Activated CD8-positive, alpha-beta T cell treated with anti-CD3 and anti-CD28 coated beads for 36 hours (primary cell): Measurements from ENCODE around the gene LRCOL1. TPM values are rescaled to one million over a fixed set of nuclear protein-coding genes. Genes with fewer than 3 reads are reported as not detected.

Experiments used
- ATAC-seq: fragments of 200-7000 bp; cut with Tn5 transposase; one replicate; pipeline ENCODE4 v1.10.0; 2021; ENCODE audit warnings: mild to moderate bottlenecking, moderate library complexity
- CTCF ChIA-PET: fragments of 350-600 bp; sonication (Branson Sonifier 250); formaldehyde crosslinking; loops from one replicate; lab custom pipeline; 2021; ENCODE audit warnings: antibody characterized with exemption; lab: Charles Lee
- POLR2A ChIA-PET: fragments of 350-600 bp; sonication (Branson Sonifier 250); formaldehyde crosslinking; loops from one replicate; lab custom pipeline; 2021; ENCODE audit warnings: antibody characterized with exemption; lab: Charles Lee
- DNase-seq: peaks from one replicate; pipeline ENCODE4 v3.0.0-alpha.2; 2020
- H3K27ac Mint-ChIP-seq: one replicate; pipeline ENCODE4 v1.8.0; 2021; ENCODE audit warnings: mild to moderate bottlenecking, mixed read lengths
- H3K27me3 Mint-ChIP-seq: one replicate; pipeline ENCODE4 v1.8.0; 2021; ENCODE audit warnings: mixed read lengths
- H3K36me3 Mint-ChIP-seq: one replicate; pipeline ENCODE4 v1.8.0; 2021; ENCODE audit warnings: low read depth, mixed read lengths
- H3K4me1 Mint-ChIP-seq: one replicate; pipeline ENCODE4 v1.8.0; 2021; ENCODE audit warnings: low read depth, mixed read lengths
- H3K4me3 Mint-ChIP-seq: one replicate; pipeline ENCODE4 v1.8.0; 2021; ENCODE audit warnings: mild to moderate bottlenecking, moderate library complexity, mixed read lengths
- H3K9me3 Mint-ChIP-seq: one replicate; pipeline ENCODE4 v1.8.0; 2021; ENCODE audit warnings: mixed read lengths
- intact Hi-C: fragments of 100-400 bp; cut with micrococcal nuclease; formaldehyde crosslinking; loops from one replicate; pipeline ENCODE4 v1.10.0; 2022
- total RNA-seq, 2 experiments: library from RNA; stranded (reverse); gene quantifications; one replicate each; pipeline ENCODE4 v1.2.3, GENCODE V29; 2021
- TF ChIP-seq, protein P1 (sequence below): fragments of 200-600 bp; IDR thresholded peaks from one replicate; pipeline ENCODE4 v1.8.0; 2022; ENCODE audit warnings: antibody characterized with exemption, mild to moderate bottlenecking

LRCOL1 gene
- total RNA-seq, 2 experiments from 2014 or later = not detected

DNA sequence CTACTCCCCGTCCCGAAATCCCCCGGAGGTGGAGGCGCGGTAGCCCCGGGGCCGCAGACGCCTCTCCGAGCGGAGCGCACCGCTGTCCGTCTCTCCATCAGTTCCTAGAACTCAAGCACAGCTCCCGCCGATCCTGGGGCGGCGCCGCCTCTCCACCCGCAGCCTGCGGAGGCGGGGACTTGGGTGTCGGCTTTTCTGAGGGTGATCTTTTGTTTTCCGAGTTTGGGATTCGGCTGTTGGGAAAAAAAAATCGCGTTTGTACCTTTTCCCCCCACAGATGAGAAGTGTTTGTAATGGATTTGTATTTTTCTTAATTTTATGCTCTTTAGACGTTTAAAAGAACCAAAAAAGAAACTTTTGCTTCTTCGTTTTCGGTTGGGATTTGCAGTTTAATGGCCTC is 26.6 kb downstream of the LRCOL1 start:
- no peak overlapping the region for H3K4me3 Mint-ChIP-seq
- TF ChIP-seq, protein P1, sequence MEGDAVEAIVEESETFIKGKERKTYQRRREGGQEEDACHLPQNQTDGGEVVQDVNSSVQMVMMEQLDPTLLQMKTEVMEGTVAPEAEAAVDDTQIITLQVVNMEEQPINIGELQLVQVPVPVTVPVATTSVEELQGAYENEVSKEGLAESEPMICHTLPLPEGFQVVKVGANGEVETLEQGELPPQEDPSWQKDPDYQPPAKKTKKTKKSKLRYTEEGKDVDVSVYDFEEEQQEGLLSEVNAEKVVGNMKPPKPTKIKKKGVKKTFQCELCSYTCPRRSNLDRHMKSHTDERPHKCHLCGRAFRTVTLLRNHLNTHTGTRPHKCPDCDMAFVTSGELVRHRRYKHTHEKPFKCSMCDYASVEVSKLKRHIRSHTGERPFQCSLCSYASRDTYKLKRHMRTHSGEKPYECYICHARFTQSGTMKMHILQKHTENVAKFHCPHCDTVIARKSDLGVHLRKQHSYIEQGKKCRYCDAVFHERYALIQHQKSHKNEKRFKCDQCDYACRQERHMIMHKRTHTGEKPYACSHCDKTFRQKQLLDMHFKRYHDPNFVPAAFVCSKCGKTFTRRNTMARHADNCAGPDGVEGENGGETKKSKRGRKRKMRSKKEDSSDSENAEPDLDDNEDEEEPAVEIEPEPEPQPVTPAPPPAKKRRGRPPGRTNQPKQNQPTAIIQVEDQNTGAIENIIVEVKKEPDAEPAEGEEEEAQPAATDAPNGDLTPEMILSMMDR = no peak
- ChIA-PET CTCF (no interaction called here), POLR2A (no interaction called here)
- ATAC-seq = no peak
- no peaks in the 10 kb centered on the region for H3K27me3 Mint-ChIP-seq
- no peak for DNase-seq
- no peak overlapping the region for H3K27ac Mint-ChIP-seq
- H3K9me3 Mint-ChIP-seq = no peaks in the 10 kb centered on the region
- intact Hi-C loops = no loop called here
- no peaks in the 10 kb centered on the region for H3K4me1 Mint-ChIP-seq
- H3K36me3 Mint-ChIP-seq = peaks cover 5% of the 10 kb centered on the region

DNA sequence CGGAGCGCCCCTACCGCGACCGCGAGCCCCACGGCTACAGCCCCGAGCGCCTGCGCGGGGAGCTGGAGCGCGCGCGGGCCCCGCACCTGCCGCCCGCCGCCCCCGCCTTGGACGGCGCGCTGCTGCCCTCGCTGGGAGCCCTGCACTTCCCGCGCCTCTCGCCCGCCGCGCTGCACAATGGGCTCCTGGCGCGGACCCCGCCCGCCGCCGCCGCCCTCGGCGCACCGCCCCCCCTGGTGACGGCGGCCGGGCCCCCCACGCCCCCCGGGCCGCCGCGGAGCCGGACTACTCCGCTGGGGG is 27.0 kb downstream of the LRCOL1 start:
- DNase-seq (no peak), ATAC-seq (no peak)
- TF ChIP-seq, protein P1 = no peak
- intact Hi-C loops = no loop called here
- POLR2A ChIA-PET = no interaction called here
- Mint-ChIP-seq H3K4me3 (no peak overlapping the region), H3K36me3 (peaks cover 5% of the 10 kb centered on the region), H3K4me1 (no peaks in the 10 kb centered on the region), H3K27me3 (no peaks in the 10 kb centered on the region), H3K27ac (no peak overlapping the region), H3K9me3 (no peaks in the 10 kb centered on the region)
- CTCF ChIA-PET = no interaction called here

DNA sequence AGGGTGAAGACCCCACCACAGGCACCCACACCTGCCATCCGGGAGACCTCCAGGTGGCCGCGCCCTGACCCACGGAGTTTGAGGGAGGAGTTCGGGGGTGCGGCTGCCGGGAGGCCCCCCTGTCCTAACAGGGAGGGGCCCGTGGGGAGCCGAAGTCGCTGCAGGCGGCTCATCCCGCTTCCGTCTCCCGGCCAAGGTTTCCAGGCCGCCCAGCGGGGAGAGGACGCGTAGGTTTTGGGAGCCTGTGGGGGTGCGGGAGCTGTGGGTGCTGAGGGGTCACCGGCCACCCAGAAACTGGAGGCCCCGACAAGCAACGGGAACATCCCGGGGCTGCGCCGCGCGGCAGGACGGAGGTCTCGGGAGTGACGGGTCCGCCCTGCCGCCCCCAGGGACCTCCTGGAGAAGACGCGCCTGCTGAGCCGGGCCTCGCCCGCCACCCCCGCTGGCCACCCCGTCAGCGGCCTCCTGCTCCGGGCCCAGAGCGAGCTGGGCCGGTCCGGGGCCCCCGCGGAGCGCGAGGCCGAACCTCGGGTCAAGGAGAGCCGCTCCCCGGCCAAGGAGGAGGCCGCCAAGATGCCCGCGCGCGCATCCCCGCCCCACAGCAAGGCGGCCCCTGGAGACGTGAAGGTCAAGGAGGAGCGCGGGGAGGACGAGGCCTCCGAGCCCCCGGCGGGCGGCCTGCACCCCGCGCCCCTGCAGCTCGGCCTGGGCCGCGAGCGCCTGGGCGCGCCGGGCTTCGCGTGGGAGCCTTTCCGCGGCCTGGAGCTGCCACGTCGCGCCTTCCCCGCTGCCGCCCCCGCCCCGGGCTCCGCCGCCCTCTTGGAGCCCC is 27.6 kb downstream of the LRCOL1 start:
- Mint-ChIP-seq H3K9me3 (no peaks in the 10 kb centered on the region), H3K4me1 (no peaks in the 10 kb centered on the region), H3K36me3 (peaks cover 7% of the 10 kb centered on the region), H3K27ac (no peak overlapping the region), H3K4me3 (no peak overlapping the region), H3K27me3 (no peaks in the 10 kb centered on the region)
- ATAC-seq (no peak), DNase-seq (no peak)
- CTCF ChIA-PET = no interaction called here
- intact Hi-C loops = no loop called here
- TF ChIP-seq, protein P1 = no peak
- POLR2A ChIA-PET = no interaction called here

DNA sequence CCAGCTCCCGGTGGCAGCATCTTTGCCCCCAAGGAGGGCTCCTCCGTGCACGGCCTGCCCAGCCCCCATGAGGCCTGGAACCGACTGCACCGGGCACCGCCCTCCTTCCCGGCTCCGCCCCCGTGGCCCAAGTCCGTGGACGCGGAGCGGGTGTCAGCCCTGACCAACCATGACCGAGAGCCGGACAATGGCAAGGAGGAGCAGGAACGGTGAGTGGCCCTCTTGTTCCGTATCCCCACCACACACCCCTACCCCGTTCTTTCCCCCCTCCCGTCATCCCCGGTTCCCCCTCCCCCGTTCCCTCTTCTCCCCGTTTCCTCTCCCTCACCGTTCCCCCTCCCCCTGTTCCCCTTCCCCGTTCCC is 28.3 kb downstream of the LRCOL1 start:
- DNase-seq (no peak), ATAC-seq (no peak)
- H3K27me3 Mint-ChIP-seq = no peaks in the 10 kb centered on the region
- TF ChIP-seq, protein P1 = no peak
- no peaks in the 10 kb centered on the region for H3K9me3 Mint-ChIP-seq
- H3K4me1 Mint-ChIP-seq = no peaks in the 10 kb centered on the region
- peaks cover 8% of the 10 kb centered on the region for H3K36me3 Mint-ChIP-seq
- no peak overlapping the region for H3K4me3 Mint-ChIP-seq
- intact Hi-C loops = no loop called here
- no peak overlapping the region for H3K27ac Mint-ChIP-seq
- POLR2A ChIA-PET = no interaction called here
- CTCF ChIA-PET = no interaction called here

DNA sequence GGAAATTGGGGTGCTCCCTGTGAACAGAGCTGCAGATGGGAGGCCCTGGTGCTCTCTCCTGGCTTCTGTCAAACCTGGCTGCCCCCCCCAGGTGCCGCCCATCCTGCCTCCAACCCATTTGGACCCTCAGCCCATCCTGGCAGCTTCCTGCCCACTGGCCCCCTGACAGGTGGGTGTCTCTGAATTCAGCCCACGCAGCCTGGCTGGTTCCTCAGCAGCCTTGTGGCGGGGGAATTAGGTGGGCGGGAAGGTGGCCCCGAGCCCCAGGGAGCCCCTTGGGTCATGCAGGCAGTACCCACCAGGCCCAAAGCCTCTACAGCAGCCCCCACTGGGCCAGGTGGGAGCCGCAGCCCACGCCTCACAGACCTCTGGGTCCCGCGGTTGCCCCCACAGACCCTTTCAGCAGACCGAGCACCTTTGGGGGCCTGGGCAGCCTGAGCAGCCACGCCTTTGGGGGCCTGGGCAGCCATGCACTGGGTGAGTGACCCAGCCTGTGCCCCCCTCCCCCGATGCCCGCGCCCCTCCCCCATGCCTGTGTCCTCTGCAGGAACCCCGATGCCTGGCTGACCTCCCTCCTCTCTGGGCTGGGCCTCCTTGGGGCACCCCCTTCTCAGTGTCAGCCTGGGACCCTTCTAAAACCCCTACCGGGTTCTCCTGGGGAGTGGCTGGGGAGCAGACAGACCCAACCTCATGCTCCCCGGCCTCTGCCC is 28.9 kb downstream of the LRCOL1 start:
- POLR2A ChIA-PET = no interaction called here
- intact Hi-C loops = no loop called here
- no peak for ATAC-seq

More for the DNA sequence above, 28.9 kb downstream of the LRCOL1 start:
- H3K4me1 Mint-ChIP-seq = no peaks in the 10 kb centered on the region
- no peak overlapping the region for H3K4me3 Mint-ChIP-seq
- H3K27ac Mint-ChIP-seq = no peak overlapping the region
- CTCF ChIA-PET = no interaction called here
- peaks cover 8% of the 10 kb centered on the region for H3K36me3 Mint-ChIP-seq
- no peak for DNase-seq
- TF ChIP-seq, protein P1 = no peak
- H3K27me3 Mint-ChIP-seq = no peaks in the 10 kb centered on the region
- H3K9me3 Mint-ChIP-seq = no peaks in the 10 kb centered on the region
